Transverse colon (tissue), 4 donors: Measurements from ENCODE around the gene HSPA2. TPM values are rescaled to one million over a fixed set of nuclear protein-coding genes. Genes with fewer than 3 reads are reported as not detected.

Source experiments
- DNase-seq: peaks from one replicate; pipeline ENCODE4 v3.0.0-alpha.2; 2019
- H3K27ac ChIP-seq, 4 donors: fragments of 200-600 bp; sonication (generic); 2 replicates each; pipeline ENCODE4 v1.5.1; 2016 to 2018; ENCODE audit warnings: inconsistent platforms in 4 of 4
- H3K27me3 ChIP-seq: fragments of 200-600 bp; sonication (generic); 2 replicates; pipeline ENCODE4 v1.5.1; 2017; ENCODE audit warnings: inconsistent platforms
- H3K36me3 ChIP-seq, 4 donors: fragments of 200-600 bp; sonication (generic); 2 replicates each; pipeline ENCODE4 v1.5.1; 2017 to 2019; ENCODE audit warnings: inconsistent platforms in 4 of 4
- H3K4me1 ChIP-seq, 4 donors: fragments of 200-600 bp; sonication (generic); 2 replicates each; pipeline ENCODE4 v1.5.1; 2017 to 2020; ENCODE audit warnings: inconsistent platforms in 4 of 4
- H3K4me3 ChIP-seq, 4 donors: fragments of 200-600 bp; sonication (generic); 1 replicate in 1 of 4; 2 replicates in 3 of 4; pipeline versions ENCODE4 v1.5.1 to v1.6.1; 2017 to 2019; ENCODE audit warnings: inconsistent platforms in 4 of 4
- H3K9me3 ChIP-seq, 2 donors: fragments of 200-600 bp; sonication (generic); 2 replicates each; pipeline ENCODE4 v1.5.1; 2017 to 2019; ENCODE audit warnings: inconsistent platforms in 2 of 2
- CTCF ChIP-seq, 5 experiments: fragments of 200-600 bp in 3 of 5; fragments of 450-650 bp in 2 of 5; sonication (generic) in 3 of 5; IDR thresholded peaks; 1 replicate in 2 of 5; 2 replicates in 3 of 5; pipeline ENCODE4 v1.5.1; 2016 to 2017; ENCODE audit warnings: antibody characterized with exemption in 5 of 5, inconsistent platforms in 3 of 5, mild to moderate bottlenecking in 2 of 5, moderate library complexity in 1 of 5
- EP300 ChIP-seq: sonication (generic); formaldehyde crosslinking; IDR thresholded peaks from one replicate; pipeline ENCODE4 v1.6.1; 2017; ENCODE audit warnings: antibody characterized with exemption, low read depth
- POLR2A ChIP-seq: fragments of 450-650 bp; IDR thresholded peaks from one replicate; pipeline ENCODE4 v1.6.1; 2016; ENCODE audit warnings: antibody characterized with exemption, mild to moderate bottlenecking, moderate library complexity
- POLR2AphosphoS5 ChIP-seq, 3 donors: sonication (generic); formaldehyde crosslinking; IDR thresholded peaks; one replicate each; pipeline ENCODE4 v1.6.1; 2016; ENCODE audit warnings: antibody characterized with exemption in 3 of 3
- WGBS, 2 donors: methylation state at CpG; one replicate each; pipeline ENCODE4 v1.1.5; 2018; ENCODE audit warnings: low coverage in 1 of 2; 5-methylcytosine and 5-hydroxymethylcytosine counted together
- in situ Hi-C, 4 donors: fragments of 200-750 bp; cut with MboI; loops; one replicate each; pipeline versions ENCODE4 v1.15.0 to v1.15.1; 2017; ENCODE audit warnings: low sequenced_read_pairs in 3 of 4, low pct_ligation_motif_present in 1 of 4, low pct_unique_long_range_greater_than_20kb in 1 of 4
- intact Hi-C: fragments of 100-400 bp; cut with DNase I; formaldehyde crosslinking; loops from one replicate; pipeline ENCODE4 v1.15.1; 2023; ENCODE audit warnings: low total_unique reads
- total RNA-seq, 4 donors: library from RNA; depleted of rRNA; stranded (reverse); fragments of >200 nt; gene quantifications; one replicate each; pipeline ENCODE4 v1.1.0, GENCODE V29; 2016

Gene HSPA2
- 10 to 100 TPM; 28.1 to 61.5 (median 42.1) TPM for total RNA-seq

DNA sequence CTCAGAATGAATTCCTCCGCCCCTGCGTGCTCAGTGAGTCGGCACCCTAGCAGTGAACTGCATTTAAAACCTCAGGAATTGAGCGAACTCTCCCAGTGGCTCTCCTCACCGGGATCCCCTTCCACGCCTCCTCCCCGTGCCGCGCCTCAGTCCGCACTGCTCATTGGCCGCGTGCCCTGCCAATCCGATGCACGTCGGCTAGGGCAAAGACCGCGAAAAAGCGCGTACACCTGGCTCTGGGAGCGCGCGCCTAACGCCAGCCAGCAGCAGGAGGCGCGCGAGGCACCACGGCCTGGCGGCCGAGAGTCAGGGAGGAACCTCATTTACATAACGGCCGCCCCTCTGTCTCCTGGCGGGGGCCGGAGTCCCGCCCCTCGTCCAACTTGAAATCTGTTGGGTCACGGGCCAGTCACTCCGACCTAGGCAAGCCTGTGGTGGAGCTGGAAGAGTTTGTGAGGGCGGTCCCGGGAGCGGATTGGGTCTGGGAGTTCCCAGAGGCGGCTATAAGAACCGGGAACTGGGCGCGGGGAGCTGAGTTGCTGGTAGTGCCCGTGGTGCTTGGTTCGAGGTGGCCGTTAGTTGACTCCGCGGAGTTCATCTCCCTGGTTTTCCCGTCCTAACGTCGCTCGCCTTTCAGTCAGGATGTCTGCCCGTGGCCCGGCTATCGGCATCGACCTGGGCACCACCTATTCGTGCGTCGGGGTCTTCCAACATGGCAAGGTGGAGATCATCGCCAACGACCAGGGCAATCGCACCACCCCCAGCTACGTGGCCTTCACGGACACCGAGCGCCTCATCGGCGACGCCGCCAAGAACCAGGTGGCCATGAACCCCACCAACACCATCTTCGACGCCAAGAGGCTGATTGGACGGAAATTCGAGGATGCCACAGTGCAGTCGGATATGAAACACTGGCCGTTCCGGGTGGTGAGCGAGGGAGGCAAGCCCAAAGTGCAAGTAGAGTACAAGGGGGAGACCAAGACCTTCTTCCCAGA, at the start of gene HSPA2:
TSS of gene HSPA2 (plus strand) at position 534 of the 995 bp plus-strand sequence. CDS start at position 643, 109 bp downstream.
- DNase-seq, result peak; percentile 99
- no peaks in the 10 kb centered on the region for H3K9me3 ChIP-seq
- no peaks in the 10 kb centered on the region for H3K36me3 ChIP-seq
- intact Hi-C loops (loop anchor here (2.0 kb wide), 2 partner anchors 96 to 282 kb away; no protein-coding TSS in a partner anchor), in situ Hi-C loops (loop anchor here (5.0 to 25.0 kb wide), 4 partner anchors 97 to 222 kb away; no protein-coding TSS in a partner anchor)
- H3K4me3 ChIP-seq, result peak within 1 kb of the TSS; percentile 24 to 70 (median 46)
- peak within 1 kb of the TSS; percentile 90 to 97 (median 95) for H3K27ac ChIP-seq
- no peak for TF ChIP-seq EP300
- peak; percentile 98 for TF ChIP-seq POLR2A
- peak; percentile 90 to 98 (median 97) for TF ChIP-seq POLR2AphosphoS5 (IDR thresholded peaks at IDR 0.05)
- TF ChIP-seq CTCF (IDR thresholded peaks at IDR 0.05), result peak; percentile 68 to 98 (median 82)
- WGBS, 2 donors, result 18% methylated on average over 64 of the region's 79 CpGs; no CpG with 5 or more reads in 1 of the 2 donors
- H3K27me3 ChIP-seq, result peaks cover 12% of the 10 kb centered on the region
- H3K4me1 ChIP-seq, result peaks cover 0 to 18% (median 9%) of the 10 kb centered on the region in 4 donors

GRCh38 chr14:64491637-64492036, 48.9 kb upstream of the HSPA2 start:
- intact Hi-C loops, result no loop called here
- DNase-seq, result no peak
- in situ Hi-C loops, result loop anchor here in 1 of 4 donors (25.0 kb wide), 1 partner anchor 154 kb away; no protein-coding TSS in a partner anchor
- H3K4me3 ChIP-seq, result no peak overlapping the region
- 88 to 89% methylated on average over 2 of the region's 2 CpGs for WGBS, 2 donors
- peaks cover 0 to 8% (median 0%) of the 10 kb centered on the region in 4 donors for H3K4me1 ChIP-seq
- H3K27me3 ChIP-seq, result no peaks in the 10 kb centered on the region
- TF ChIP-seq EP300, result no peak
- no peak for TF ChIP-seq CTCF (IDR thresholded peaks at IDR 0.05)
- no peak for TF ChIP-seq POLR2AphosphoS5 (IDR thresholded peaks at IDR 0.05)
- TF ChIP-seq POLR2A, result no peak
- no peaks in the 10 kb centered on the region for H3K9me3 ChIP-seq
- H3K36me3 ChIP-seq, result peaks cover 0 to 11% (median 5%) of the 10 kb centered on the region in 4 donors
- no peak overlapping the region for H3K27ac ChIP-seq

DNA sequence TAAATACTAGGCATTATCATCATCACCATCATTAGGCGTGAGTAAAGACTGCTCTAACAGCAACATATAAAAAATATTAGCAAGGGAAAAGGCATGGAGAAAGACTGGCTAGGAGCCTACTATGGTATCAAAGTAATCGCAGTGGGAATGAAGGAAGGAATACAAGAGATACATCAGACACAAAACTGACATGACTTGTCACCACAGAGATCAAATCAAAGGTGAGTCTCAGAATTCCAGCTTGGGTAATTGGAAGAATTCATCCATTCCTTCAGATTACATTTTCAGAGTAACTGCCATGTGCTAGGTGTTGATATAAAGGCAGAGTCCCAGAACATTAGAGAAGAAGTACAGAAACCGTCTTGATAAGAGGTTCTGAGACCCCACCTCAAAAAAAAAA, 47.1 kb upstream of the HSPA2 start:
- in situ Hi-C loops, result loop anchor here in 1 of 4 donors (25.0 kb wide), 1 partner anchor 156 kb away; no protein-coding TSS in a partner anchor
- Histone ChIP-seq H3K27ac (no peak overlapping the region), H3K4me3 (no peak overlapping the region), H3K9me3 (no peaks in the 10 kb centered on the region), H3K36me3 (peaks cover 0 to 9% (median 2%) of the 10 kb centered on the region in 4 donors), H3K27me3 (no peaks in the 10 kb centered on the region), H3K4me1 (peaks cover 0 to 6% (median 0%) of the 10 kb centered on the region in 4 donors)
- TF ChIP-seq POLR2A, result no peak
- TF ChIP-seq POLR2AphosphoS5 (IDR thresholded peaks at IDR 0.05), result no peak
- no peak for TF ChIP-seq EP300
- TF ChIP-seq CTCF (IDR thresholded peaks at IDR 0.05), result no peak
- intact Hi-C loops, result no loop called here
- DNase-seq, result no peak
- 94 to 97% methylated on average over 3 of the region's 3 CpGs for WGBS, 2 donors

DNA sequence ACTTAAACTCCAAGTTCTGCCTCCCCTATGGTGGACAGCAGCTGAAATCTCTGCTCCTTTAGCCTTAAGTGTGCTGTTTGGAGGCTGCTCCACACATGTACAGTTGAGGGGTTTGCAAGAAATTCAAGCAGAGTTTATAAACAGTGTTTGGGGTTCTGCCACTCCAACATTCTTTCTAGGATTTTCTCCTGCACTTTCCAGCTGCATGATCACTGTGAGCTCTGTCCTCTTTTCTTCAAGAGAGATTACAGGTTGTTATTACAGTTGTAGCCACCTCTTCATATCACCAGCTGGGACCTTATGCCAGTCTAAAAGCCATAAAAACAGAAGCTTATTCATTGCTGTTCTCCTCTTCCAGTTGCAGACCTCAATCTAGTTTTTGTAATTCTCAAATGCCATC, 45.3 kb upstream of the HSPA2 start:
- no peak for TF ChIP-seq EP300
- no peak for TF ChIP-seq CTCF (IDR thresholded peaks at IDR 0.05)
- TF ChIP-seq POLR2A, result no peak
- TF ChIP-seq POLR2AphosphoS5 (IDR thresholded peaks at IDR 0.05), result no peak
- Histone ChIP-seq H3K4me3 (no peak overlapping the region), H3K36me3 (no peaks in the 10 kb centered on the region), H3K27me3 (no peaks in the 10 kb centered on the region), H3K9me3 (no peaks in the 10 kb centered on the region), H3K27ac (no peak overlapping the region), H3K4me1 (peaks cover 0 to 11% (median 5%) of the 10 kb centered on the region in 4 donors)
- in situ Hi-C loops, result loop anchor here in 1 of 4 donors (25.0 kb wide), 1 partner anchor 158 kb away; no protein-coding TSS in a partner anchor
- intact Hi-C loops, result no loop called here
- DNase-seq, result no peak
